ENCODE measurements around the gene LRRC49. TPM values are rescaled to one million over a fixed set of nuclear protein-coding genes. Genes with fewer than 3 reads are reported as not detected.
"Not testable (repeated sequence)": the region's sequence is repeated elsewhere in the genome, so short reads cannot be mapped to it uniquely, and the experiment has no call there.

The LRRC49 gene
- total RNA-seq, 1 donor from 2014 or later, result 18.5 TPM

DNA sequence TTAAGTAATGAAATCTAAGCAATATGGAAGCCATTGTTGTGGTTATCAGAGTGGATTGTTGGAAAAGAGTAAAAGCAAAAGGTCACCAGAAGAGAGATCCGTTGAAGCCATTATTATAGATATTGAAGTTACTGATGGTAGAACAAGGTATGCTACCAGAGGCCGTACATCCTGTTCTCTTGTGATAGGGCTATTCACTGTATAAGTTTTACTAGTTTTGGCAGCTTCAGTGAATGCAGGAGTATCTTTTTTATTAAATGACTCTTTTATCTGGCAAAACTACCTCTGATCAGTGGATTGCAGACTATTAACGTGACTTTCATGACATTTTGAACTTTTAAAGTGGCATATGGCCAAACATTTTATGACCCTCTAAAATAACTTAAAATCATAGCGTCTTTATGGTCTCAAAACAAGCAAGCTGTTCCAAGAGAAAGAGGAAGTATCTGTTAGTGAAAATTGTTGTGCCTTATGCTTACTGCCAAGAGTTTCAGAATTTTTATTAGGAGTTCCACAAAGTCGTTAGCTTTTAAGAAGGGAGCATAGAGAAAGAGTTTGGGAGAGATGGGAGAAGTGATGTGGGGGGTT is 102.9 kb downstream of the LRRC49 start:
- no peak for DNase-seq

DNA sequence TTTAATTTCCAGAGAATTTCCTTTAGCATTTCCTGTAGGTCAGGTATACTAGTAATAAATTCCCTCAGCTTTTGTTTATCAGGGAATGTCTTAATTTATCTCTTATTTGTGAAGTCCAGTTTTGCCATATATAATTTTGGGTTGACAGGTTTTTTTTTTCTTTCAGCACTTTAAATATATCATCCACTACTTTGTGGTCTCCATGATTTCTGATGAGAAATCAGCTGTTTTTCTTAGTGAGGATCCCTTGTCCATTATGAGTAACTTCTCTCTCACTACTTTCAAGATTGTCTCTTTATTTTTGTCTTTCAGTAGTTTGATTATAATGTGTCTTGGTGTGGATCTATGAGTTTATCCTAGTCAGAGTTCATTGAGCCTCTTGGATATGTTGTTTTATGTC is 105.7 kb downstream of the LRRC49 start:
- DNase-seq, result no peak

- peak; percentile 50 for DNase-seq
Observed at GRCh38 chr15:71002316-71002715, 109.7 kb downstream of the LRRC49 start.

- DNase-seq, result no peak
Observed at GRCh38 chr15:71003319-71003718, 110.7 kb downstream of the LRRC49 start.

GRCh38 chr15:71004506-71004905 is 111.9 kb downstream of the LRRC49 start:
- not testable (repeated sequence) for DNase-seq

DNA sequence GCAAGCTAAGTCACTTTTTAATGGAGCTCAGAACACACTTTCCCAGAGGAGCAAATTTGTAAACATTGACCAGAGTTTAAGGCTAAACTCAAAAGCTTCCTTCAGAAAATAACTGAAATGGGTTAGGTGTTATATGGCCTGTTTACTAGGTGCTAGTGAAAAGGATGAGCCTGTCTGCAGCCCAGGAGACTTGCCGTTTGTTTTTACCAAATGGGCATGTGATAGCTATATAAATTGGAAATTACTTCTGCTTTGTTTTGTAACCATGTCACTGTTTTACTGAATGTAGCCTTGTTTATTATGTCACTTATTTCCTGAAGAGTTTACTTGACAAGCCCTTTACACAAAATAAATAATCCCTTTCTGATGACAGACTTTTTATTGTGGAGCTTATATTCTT is 113.3 kb downstream of the LRRC49 start:
- peak; percentile 5 for DNase-seq

GRCh38 chr15:71008250-71008870 is 115.7 kb downstream of the LRRC49 start:
- peak; percentile 24 for DNase-seq

- no peak for DNase-seq
Observed at GRCh38 chr15:71010472-71010871, 117.8 kb downstream of the LRRC49 start.

- no peak for DNase-seq
Observed at GRCh38 chr15:71010997-71011396, 118.4 kb downstream of the LRRC49 start.

GRCh38 chr15:71011503-71012155 is 119.0 kb downstream of the LRRC49 start:
- DNase-seq, result peak; percentile 51

DNA sequence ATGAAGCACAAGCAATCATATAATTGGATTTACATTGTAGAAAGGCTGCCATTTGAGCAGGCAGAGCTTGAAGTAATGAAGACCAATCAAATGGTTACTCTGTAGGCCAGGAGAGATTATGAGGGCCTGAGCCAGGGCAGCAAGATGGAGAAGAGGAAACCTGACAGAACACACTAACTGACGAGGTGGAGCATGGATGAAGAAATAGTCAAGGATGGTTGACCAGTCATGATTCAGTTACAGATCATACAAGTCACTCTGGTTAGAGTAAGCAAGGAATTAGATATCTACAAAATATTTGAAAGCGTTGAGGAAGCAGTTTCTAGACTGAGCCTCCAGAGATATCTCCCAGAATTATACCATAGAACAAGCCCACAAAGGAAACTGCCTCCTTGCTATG is 120.8 kb downstream of the LRRC49 start:
- DNase-seq, result no peak

DNA sequence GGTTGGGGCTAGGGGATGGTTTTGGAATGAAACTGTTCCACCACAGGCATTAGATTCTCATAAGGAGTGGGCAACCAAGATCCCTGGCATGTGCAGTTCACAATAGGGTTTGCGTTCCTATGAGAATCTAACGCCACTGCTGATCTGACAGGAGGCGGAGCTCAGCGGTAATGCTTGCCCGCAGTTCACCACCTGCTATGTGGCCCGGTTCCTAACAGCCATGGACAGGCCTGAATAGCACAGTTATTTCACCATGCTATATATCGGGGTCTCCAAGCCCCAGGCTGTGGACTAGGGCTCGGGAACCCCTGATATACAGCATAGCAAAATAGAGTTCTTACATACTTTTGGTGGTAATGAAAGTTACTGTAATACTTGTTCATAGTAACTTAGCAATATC is 122.7 kb downstream of the LRRC49 start:
- no peak for DNase-seq

DNA sequence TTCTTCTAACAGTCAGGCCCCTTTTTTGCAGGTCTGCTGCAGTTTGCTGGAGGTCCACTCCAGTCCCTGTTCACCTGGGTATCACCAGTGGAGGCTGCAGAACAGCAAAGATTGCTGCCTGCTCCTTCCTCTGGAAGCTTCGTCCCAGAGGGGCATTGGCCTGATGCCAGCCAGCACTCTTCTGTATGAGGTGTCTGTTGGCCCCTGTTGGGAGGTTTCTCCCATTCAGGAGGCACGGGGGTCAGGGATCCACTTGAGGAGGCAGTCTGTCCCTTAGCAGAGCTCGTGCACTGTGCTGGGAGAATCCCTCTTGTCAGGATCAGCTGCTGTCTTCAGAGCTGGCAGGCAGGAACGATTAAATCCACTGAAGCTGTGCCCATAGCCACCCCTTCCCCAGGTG is 138.6 kb downstream of the LRRC49 start:
- DNase-seq, result not testable (repeated sequence)

DNA sequence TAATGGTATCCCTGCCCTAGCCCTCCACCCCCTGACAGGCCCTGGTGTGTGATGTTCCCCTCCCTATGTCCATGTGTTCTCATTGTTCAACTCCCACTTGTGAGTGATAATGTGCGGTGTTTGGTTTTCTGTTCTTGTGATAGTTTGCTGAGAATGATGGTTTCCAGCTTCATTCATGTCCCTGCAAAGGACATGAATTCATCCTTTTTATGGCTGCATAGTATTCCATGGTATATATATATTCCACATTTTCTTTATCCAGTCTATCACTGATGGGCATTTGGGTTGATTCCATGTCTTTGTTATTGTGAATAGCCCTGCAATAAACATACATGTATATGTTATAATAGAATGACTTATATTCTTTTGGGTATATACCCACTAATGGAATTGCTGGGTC is 142.9 kb downstream of the LRRC49 start:
- not testable (repeated sequence) for DNase-seq

GRCh38 chr15:71042356-71042922 is 149.8 kb downstream of the LRRC49 start:
- no peak for DNase-seq

- no peak for DNase-seq
Observed at GRCh38 chr15:71043373-71043772, 150.7 kb downstream of the LRRC49 start.

DNA sequence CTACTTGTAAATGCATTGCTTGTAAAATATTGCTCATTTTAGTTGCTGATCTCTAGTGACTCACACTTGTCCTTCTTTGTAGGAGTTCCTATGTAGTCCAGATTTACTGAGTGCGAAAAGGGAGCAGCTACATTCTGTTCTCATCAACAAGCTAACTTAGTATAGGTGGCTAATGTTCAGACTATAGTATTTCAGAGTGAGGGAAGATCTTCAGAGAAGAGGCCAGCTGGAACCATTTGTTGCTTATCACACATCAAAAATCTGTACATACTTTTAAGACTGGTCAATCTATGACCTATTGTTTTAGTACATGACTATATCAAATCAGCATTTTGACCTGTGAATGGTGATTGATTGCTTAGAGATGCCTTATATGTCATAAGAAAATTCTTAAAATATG is 151.4 kb downstream of the LRRC49 start:
- no peak for DNase-seq

DNA sequence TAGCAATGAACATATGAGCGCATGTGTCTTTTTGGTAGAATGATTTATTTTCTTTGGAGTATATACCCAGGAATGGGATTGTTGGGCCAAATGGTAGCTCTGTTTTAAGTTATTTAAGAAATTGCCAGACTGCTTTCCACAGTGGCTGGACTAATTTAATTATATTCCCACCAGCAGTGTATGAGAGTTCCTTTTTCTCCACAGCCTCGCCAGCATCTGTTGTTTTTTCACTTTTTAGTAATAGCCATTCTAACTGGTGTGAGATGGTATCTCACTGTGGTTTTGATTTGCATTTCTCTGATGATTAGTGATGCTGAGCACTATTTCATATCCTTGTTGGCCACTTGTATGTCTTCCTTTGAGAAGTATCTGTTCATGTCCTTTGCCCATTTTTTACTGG is 153.5 kb downstream of the LRRC49 start:
- DNase-seq, result not testable (repeated sequence)

- no peak for DNase-seq
Observed at GRCh38 chr15:71048913-71049675, 156.5 kb downstream of the LRRC49 start.

DNA sequence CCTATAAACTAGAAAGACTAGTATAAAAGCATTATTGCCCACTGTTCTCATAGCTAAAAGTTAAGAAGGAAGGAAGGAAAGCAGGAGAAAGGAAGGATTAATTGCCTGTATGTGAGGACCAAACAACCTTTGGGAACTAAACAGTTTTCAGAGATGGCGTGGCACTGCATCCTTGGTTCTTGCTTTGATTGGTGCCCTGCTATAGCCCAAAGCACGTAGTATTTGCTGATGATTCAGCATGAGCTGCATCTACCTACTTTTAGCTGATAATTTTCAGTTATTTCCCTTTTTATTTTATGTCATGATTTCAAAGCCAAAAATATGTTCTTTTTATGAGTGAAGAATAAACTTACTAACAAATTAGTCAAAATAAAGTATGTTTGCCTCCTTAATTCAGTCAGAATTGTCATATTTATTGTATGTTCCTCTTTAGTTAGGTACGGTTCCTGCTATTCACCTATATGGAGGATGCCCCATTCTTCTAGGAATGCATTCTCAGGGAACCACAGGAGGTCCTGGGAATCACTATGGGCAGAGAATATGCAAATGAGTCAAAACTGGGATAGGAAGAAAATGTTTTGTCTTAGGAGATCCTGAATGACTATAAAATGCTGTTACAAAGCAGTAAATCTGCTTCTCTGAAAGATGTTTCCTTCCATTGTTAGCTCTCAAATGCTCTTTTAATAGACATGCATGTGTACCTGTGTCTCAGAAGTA is 157.2 kb downstream of the LRRC49 start:
- DNase-seq, result no peak

GRCh38 chr15:71050461-71050860 is 157.8 kb downstream of the LRRC49 start:
- DNase-seq, result no peak

DNA sequence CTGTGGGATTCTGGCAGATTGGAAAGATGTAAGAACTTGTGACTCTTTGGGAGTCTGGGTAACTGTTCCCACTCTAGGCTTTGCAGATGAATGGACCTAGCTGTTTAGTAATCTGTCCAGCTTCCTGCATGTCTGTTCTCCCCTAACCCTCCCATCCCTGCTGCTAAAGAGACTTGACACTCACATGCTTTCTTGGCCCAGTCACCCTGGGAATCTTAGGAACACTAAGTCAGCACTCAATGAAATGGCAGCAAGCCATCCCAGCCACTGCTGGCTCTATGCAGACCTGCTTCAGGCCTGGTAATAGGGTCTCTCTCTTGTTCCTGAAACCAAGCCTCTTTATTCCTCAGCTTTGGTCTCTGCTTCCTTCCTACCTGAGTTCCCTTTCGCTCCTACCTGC is 158.9 kb downstream of the LRRC49 start:
- DNase-seq, result no peak

Measured in tongue (tissue), 2 donors.